Measurements from ENCODE around the gene EDN3.
"Not testable (repeated sequence)": the region's sequence is repeated elsewhere in the genome, so short reads cannot be mapped to it uniquely, and the experiment has no call there.

DNA sequence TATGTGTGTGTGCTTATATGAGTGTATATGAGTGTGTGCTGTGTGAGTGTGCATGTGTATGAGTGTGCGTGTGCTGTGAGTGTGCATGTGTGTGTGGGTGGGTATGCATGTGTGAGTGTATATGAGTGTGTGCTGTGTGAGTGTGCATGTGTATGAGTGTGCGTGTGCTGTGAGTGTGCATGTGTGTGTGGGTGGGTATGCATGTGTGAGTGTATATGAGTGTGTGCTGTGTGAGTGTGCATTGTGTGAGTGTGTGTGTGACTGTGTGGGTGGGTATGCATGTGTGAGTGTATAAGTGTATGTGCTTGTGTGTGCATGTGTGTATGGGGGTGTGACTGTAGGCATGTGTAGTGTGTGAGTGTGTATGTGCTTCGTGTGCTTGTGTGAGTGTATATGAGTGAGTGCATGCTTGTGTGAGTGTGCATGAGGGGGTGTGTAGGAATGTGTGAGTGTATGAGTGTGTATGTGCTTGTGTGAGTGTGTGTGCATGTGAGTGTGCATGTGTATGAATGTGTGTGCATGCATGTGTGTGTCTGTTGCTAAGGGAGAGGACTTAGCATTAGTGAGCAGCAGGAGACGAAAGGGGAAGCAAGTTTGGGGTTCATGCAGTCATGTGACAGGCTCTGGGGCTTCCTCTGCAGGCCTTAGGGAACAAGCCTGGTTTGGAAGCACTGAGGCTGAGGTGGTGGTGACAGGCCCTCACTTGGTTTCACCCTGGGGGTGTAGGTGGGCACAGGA, 41.0 kb downstream of the EDN3 start:
- TF ChIP-seq CTCF (conservative IDR thresholded peaks at IDR 0.05 in 1 of 2, IDR thresholded peaks at IDR 0.05 in 1 of 2; ENCODE audit: low read depth in 1 of 2, low read length in 2 of 2); EZH2 (IDR thresholded peaks at IDR 0.05; ENCODE audit: low read length, missing control alignments): not testable (repeated sequence)

Data from fibroblast of lung (primary cell).